GM12892 (cell line): ENCODE results near the gene XPO4.

Source experiments
- POLR2A ChIP-seq: IDR thresholded peaks from 2 replicates; pipeline ENCODE4 v1.6.1; 2011; ENCODE audit warnings: low read depth, low read length, control low read depth
- POLR2AphosphoS5 ChIP-seq: IDR thresholded peaks from 2 replicates; pipeline ENCODE4 v1.6.1; 2011; ENCODE audit warnings: low read depth, low read length, control low read depth
- TAF1 ChIP-seq: IDR thresholded peaks from 2 replicates; pipeline ENCODE4 v1.6.1; 2011; ENCODE audit warnings: low read depth, mild to moderate bottlenecking, control low read depth, low read length, borderline replicate concordance

DNA sequence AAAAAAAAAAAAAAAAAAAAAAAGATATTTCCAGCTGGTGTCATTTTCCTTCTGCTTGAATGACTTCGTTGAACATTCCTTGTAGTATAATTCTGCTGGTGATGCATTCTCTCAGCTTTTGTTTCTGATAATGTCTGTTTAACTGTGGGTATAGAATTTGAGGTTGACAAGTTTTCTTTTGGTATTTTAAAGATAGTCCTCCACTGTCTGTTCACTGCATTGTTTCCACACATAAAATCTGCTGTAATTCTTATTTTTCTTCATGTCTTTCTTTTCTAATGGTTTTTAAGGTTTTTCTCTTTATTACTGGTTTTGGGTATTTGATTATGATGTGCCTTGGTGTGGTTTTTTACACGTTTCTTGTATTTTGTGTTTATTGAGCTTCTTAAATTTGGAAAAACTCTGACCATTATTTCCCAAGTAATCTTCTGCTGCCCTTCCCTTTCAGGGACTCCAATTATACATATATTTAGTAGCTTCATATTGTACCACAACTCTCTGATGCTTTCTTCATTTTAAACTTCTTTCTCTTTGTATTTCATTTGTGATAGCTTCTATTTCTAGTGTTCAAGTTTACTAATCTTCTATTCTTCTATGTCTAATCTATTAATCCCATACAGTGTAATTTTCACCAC, 135.1 kb downstream of the XPO4 start:
- TF ChIP-seq POLR2AphosphoS5: no peak
- no peak for TF ChIP-seq POLR2A
- TF ChIP-seq TAF1: no peak
